ENCODE results near the gene PCDHGB7.

Gene PCDHGB7

GRCh38 chr5:141434006-141434405 lies 16.5 kb downstream of the PCDHGB7 start:
- TF ChIP-seq, protein P1, sequence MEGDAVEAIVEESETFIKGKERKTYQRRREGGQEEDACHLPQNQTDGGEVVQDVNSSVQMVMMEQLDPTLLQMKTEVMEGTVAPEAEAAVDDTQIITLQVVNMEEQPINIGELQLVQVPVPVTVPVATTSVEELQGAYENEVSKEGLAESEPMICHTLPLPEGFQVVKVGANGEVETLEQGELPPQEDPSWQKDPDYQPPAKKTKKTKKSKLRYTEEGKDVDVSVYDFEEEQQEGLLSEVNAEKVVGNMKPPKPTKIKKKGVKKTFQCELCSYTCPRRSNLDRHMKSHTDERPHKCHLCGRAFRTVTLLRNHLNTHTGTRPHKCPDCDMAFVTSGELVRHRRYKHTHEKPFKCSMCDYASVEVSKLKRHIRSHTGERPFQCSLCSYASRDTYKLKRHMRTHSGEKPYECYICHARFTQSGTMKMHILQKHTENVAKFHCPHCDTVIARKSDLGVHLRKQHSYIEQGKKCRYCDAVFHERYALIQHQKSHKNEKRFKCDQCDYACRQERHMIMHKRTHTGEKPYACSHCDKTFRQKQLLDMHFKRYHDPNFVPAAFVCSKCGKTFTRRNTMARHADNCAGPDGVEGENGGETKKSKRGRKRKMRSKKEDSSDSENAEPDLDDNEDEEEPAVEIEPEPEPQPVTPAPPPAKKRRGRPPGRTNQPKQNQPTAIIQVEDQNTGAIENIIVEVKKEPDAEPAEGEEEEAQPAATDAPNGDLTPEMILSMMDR (conservative IDR thresholded peaks at IDR 0.05; ENCODE audit: control insufficient read depth, insufficient read depth, low read depth, low read length) = no peak
- H3K4me3 ChIP-seq (ENCODE audit: control insufficient read depth, low read depth, low read length) = no peak overlapping the region
- DNase-seq (ENCODE audit: low read depth) = peak; percentile 45

DNA sequence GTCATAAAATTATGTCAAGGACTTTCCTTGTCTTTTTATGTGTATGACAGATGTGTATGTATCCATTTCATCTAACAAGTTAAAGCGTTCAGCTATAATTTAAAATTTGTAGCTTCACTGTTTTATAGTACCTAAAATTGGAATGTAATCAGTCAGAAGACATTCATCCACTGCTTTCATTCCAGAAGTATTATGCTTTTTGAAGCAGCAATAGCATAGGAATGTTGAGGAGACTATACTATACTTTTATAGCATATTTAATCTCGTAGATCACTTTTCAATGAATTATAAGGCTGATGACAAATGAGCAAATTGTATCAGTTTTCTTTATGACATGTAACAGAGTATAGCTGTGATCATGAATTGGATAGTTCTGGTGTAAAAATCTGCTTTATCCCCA lies 19.7 kb downstream of the PCDHGB7 start:
- TF ChIP-seq, protein P1 (conservative IDR thresholded peaks at IDR 0.05; ENCODE audit: control insufficient read depth, insufficient read depth, low read depth, low read length) = no peak
- H3K4me3 ChIP-seq (ENCODE audit: control insufficient read depth, low read depth, low read length) = no peak overlapping the region
- DNase-seq (ENCODE audit: low read depth) = no peak

DNA sequence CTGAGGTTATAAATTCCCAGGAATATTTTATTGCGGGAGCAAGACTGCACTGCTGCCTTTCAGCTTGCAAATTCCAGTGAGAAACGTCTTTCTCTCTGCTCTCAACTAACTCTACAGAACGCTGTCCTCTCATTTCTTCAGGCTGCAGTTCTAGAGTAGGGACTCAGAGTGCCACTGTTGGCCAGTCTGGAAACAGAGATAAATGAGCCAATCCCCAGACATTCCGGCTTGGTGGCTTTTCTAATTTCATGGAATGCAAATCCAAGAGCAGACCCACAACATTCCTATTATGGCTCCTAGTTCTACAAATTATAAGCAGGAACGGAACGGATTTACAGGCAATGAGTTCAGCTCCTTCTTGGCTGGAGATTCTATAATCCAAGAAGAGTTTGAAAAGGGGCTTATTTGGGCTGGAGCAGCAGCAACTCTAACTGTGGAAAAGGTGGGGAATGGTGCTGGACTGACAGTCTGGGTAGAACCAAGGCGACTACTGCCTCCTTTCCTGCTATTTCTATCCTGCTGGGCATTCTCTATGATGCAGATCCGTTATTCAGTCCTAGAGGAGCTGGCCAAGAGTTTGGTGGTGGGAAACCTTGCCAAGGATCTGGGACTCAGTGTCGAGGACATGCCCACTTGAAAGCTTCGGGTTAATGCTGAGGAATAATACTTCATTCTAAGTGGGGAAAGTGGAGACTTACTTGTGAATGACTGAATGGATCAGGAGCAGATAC lies 22.1 kb downstream of the PCDHGB7 start:
- DNase-seq (ENCODE audit: low read depth) = no peak
- TF ChIP-seq, protein P1 (conservative IDR thresholded peaks at IDR 0.05; ENCODE audit: control insufficient read depth, insufficient read depth, low read depth, low read length) = no peak
- H3K4me3 ChIP-seq (ENCODE audit: control insufficient read depth, low read depth, low read length) = no peak overlapping the region

DNA sequence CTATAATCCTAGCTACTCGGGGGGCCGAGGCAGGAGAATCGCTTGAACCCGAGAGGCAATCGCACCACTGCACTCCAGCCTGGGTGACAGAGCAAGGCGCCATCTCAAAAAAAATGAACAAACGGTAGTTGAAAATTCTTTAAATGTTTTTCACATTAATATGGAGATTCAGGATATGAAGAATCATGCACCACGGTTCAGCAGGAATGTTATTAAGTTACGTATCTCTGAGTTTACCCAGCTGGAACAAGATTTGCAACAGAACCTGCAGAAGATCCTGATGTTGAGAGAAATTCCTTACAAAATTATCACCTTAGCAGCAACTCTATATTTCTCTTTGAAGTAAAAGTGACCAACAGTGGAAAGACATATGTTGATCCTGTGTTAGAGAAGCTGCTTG lies 22.9 kb downstream of the PCDHGB7 start:
- no peak for DNase-seq (ENCODE audit: low read depth)
- no peak overlapping the region for H3K4me3 ChIP-seq (ENCODE audit: control insufficient read depth, low read depth, low read length)
- TF ChIP-seq, protein P1 (conservative IDR thresholded peaks at IDR 0.05; ENCODE audit: control insufficient read depth, insufficient read depth, low read depth, low read length) = no peak

DNA sequence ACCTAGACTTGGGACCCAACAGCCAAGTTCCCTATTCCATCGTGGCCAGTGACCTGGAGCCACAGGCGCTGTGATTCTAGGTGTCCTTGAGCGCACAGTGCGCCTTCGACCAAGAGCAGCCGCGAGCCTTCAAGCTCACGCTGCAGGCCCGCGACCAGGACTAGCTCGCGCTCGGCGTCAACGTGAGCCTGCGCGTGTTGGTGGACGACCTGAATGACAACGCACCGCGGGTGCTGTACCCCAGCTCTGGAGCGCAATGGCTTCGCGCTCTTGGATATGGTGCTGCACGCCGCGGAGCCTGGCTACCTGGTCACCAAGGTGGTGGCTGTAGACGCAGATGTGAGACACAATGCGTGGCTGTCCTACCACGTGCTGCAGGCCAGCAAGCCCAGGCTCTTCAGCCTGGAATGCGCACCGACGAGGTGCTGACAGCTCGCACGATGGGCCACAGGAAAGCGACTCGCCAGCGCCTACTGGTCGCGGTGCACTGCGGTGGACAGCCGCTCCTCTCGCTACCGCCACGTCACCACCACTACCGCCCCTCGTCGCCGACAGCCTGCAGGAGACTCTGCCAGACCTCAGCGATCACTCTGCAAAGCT lies 24.2 kb downstream of the PCDHGB7 start:
- DNase-seq (ENCODE audit: low read depth) = no peak
- TF ChIP-seq, protein P1 (conservative IDR thresholded peaks at IDR 0.05; ENCODE audit: control insufficient read depth, insufficient read depth, low read depth, low read length) = no peak
- H3K4me3 ChIP-seq (ENCODE audit: control insufficient read depth, low read depth, low read length) = no peak overlapping the region

DNA sequence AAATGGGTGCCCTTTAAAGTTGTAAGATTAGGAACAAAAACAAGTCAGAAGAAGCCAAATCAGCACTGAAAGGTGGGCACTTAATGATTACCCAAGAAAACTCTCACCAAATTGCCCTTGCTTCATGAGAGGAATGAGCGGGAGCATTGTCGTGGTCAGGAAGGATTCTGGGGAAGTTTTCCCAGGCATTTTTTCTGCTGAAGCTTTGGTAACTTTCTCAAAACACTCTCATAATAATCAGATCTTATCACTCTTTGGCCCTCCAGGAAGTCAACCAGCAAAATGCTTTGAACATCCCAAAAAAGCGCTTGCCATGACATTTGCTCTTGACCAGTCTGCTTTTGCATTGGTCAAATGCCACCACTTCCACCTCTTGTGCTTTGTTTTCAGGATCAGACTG lies 47.9 kb downstream of the PCDHGB7 start:
- TF ChIP-seq, protein P1 (conservative IDR thresholded peaks at IDR 0.05; ENCODE audit: control insufficient read depth, insufficient read depth, low read depth, low read length) = no peak
- no peak for DNase-seq (ENCODE audit: low read depth)
- no peak overlapping the region for H3K4me3 ChIP-seq (ENCODE audit: control insufficient read depth, low read depth, low read length)

Data from fibroblast of mammary gland (primary cell).